GM19452 (cell line): ENCODE measurements around the gene NISCH.

Source experiments
- ATAC-seq: cut with Tn5 transposase; IDR thresholded peaks from one replicate; pipeline ENCODE4 v1.9.1; 2021; ENCODE audit not compliant: unreplicated experiment

The NISCH gene

DNA sequence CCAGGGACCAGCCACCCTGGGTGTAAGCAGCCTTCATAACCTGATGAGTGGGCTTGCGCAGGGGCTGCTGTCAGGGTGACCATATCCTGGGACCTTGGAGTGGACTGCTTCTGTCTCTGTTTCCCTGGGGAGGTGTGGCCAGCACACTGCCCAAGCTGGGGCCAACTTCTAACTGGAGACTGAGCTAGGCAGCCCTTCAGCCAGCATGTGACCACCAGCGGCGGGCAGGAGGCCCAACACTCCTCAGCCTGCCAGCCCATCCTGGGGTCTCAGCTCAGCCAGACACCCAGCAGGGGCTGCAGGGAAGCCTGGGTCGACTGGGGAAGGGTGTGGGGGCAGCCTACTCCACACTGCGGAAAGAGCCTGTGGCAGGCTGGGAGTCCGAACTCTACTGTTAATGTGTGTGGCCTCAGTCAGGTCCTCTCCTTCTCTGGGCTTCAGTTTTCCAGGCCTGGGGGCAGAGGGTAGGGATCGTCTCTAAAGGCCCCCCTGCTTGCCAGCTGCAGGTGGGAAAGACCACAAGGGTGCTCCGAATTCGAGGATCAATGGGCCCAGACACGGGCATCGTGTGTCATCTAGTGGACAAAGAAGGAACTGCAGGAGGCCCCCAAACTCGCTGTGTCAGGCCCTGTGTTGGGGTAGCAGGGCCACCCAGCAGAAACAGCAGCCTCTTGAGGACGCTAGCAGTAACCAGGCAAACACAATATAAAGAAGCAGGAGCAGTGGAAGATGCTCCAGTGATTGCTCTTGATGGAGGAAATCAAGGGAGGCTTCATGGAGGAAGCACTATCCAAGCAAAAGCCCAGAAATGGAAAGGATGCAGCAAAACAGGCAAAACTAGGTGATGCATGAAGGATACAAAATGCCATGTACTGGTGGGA is 8.5 kb upstream of the NISCH start:
- no peak for ATAC-seq

- no peak for ATAC-seq
Measured at GRCh38 chr3:52447512-52448355, 7.7 kb upstream of the NISCH start.

GRCh38 chr3:52450489-52451236 is 4.7 kb upstream of the NISCH start:
- no peak for ATAC-seq

- ATAC-seq, result no peak
Measured at GRCh38 chr3:52451237-52452083, 3.9 kb upstream of the NISCH start.

GRCh38 chr3:52452126-52452525 is 3.3 kb upstream of the NISCH start:
- no peak for ATAC-seq

DNA sequence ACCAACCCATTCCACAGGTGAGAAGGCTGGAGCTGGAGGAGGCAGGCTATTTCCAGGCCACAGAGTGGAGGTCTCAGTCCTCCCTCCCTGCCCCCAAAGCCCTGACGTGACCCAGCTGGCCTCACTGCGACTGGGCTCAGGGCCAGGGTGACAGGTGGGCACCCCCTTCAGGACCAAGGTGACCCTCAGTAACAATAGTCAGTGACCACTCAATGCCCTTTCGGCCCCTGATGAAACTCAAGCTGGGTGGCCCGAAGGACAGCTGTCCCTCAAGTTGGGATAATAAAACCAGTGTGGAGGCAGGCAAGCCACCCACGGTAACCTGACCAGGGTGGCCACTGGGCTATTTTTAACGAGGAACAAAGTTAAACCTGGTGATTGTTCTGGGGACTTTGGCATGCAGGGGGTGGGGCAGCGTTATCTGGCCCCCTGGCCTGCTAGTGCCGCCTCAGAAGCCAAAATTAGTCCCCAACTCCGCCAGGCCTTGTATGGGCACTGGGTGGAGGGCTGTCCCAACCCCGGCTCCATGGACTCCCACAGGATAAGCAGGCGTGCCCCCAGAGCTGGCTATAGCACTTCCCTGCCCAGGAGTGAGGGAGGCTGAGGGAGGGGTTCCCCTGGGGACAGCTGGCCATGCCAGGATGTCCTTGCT is 2.7 kb upstream of the NISCH start:
- no peak for ATAC-seq

DNA sequence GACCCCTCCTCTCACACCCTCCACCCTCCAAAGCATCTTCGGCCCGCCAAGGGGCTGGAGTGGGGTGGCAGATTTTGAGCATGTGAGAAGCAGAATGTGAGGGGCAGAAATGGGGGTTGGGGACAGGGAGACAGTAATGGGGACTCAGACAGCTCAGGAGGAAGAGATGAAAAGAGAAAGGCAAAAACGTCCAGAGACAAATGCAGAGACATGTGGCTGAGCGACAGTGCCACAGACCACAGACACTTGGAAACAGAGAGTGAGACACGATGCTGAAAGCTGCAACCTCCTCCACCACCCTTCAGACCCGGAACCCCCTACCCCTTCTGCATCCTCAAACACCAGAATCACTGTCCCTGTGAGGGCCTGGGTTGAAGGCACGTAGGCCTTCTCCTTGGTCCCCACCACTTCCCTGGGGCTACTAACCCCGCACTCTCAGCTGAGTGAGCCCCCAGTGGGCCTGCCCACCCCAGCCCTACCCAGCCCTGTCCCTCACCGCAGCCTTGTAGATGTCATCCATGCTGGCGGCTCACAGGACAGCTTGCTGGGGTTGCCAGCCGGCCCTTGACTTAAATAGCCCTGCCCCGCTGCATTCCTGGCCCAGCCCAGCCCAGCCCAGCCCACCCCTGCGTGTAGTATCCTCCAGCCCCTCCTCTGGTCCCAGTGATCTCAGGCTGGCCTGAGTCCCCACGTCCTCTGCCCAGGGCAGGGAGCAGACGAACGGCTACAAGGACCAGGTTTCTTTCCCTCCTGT is 1.7 kb upstream of the NISCH start, which contains the start of gene TNNC1:
Gene TNNC1 (minus strand): TSS at position 546 of the 754 bp plus-strand sequence. CDS start 26 bp downstream, at position 520.
- ATAC-seq, result no peak

DNA sequence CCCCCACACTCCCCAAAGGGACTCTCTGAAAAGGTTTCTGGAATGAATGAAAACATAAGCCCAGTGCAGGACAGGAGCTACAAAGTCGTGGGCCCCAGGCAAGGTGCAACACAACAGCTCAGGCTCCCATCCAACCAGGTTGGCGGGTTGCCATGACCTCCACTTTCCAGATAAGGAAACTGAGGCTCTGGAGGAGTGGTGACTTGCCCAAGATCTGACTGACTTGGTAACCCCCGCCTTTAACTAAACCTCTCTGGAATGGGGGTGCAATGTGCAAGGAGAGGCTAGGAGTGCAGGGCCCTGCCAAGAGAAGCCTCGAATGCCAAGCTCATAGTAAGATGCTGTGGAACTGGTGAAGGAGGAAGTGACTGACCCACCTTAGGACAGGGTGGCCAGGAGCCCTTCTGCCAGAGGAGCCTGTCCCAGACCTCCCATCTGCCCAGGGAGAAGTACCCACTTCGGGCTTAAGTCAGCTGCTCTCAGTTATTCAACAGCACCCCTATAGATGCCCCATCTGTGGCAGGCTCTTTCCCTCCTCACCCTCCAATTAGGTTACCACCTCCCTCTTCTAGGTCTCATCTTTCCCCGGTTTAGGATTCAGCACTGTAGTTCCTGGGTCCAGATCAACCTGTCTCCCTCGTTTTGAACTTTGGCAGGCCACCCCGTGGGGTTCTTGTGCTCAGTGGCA is 1.0 kb upstream of the NISCH start:
- no peak for ATAC-seq

DNA sequence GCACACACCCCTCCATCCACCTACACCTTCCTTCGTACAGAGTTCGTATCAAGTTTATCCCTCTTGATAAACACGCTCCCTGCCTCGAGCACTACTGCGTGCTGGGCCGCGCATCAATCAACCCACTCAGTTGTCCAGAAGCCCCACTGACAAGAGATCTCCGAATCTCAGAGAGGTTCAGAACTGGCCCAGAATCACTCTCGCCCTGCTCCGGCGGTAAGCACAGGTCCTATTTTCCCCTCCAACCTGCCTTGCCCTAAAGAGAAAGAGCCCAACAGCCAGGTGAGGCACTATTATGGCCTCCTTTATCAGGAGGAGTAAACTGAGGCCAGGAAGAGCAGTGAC is 494 bp upstream of the NISCH start:
- ATAC-seq, result no peak

- no peak for ATAC-seq
Measured at GRCh38 chr3:52456169-52456799, 880 bp downstream of the NISCH start.

- ATAC-seq, result no peak
Measured at GRCh38 chr3:52456800-52457183, 1.4 kb downstream of the NISCH start.

DNA sequence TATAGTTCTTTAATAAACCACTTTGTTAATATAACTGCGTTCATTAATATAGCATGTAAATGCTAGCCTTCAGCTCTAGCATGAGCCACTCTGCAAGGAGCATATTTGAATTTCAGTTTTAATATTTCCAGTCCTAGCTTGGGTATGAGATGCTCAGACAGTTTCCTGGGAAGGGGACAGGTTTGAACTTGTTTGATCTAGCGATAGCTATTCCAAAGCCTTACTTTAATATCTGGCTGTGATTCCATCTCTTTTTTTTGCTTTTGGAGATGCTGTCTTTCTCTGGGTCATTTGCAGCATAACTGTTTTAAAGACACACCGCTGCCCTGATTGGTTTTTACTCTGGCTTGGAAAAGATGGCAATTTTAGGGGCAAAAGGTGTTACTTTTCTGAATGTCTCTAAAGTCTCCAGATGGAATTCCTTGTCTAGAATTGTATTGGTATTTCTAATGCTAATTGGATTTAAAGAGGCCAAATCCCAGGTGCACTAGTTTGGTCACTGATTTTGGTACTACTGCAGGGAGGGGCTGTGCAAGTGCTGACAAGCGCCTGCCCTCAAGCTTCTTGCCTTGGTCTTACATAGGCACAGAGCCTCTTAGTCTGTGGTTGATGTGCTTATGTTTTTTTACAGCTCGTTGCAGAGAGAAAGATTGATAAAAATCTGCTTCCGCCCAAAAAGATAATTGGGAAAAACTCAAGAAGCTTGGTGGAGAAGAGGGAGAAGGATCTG is 2.8 kb downstream of the NISCH start:
- ATAC-seq, result no peak

GRCh38 chr3:52458770-52459545 is 3.6 kb downstream of the NISCH start:
- no peak for ATAC-seq

GRCh38 chr3:52461874-52462273 is 6.5 kb downstream of the NISCH start:
- ATAC-seq, result no peak

DNA sequence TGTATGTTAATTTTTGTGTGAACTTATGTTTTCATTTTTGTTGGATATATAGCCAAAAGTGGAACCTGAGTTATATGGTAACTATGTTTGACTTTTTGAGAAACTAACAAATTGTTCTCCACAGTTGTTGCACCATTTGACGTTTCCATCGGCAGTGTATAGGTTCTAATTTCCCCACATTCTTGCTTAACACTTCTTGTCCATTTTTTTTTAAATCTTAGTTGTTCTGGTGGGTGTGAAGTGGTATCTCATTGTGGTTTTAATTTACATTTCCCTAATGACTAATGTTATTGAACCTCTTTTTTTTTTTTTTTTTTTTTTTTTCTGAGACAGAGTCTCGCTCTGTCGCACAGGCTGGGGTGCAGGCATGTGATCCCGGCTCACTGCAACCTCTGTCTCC is 8.0 kb downstream of the NISCH start:
- no peak for ATAC-seq

DNA sequence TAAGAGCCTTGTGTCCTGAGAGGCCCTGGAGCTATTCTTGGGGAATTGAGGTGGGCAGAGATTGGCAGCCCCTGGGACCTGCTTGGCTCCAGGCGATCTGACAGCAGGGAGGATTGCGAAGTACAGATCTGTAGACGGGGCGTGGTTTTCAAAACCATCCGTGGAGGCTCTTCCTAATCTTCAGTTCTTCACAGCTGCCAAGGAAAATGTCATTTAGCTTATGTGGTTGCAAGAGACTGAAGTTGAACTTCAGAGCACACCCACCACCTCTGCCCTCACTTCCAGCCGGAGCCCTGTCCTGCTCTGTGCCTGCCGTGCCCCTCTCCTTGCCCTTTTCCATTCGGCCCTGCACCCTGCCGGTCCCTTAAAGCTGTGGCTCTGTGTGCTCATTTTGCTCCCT is 12.9 kb downstream of the NISCH start:
- no peak for ATAC-seq

GRCh38 chr3:52469001-52469400 is 13.6 kb downstream of the NISCH start:
- ATAC-seq, result no peak
